HG03342 (cell line): ENCODE data around the gene PTPRK.

Experiments used
- ATAC-seq: cut with Tn5 transposase; IDR thresholded peaks from one replicate; pipeline ENCODE4 v1.9.1; 2021; ENCODE audit warnings: mild to moderate bottlenecking, moderate library complexity; ENCODE audit not compliant: unreplicated experiment

PTPRK gene

DNA sequence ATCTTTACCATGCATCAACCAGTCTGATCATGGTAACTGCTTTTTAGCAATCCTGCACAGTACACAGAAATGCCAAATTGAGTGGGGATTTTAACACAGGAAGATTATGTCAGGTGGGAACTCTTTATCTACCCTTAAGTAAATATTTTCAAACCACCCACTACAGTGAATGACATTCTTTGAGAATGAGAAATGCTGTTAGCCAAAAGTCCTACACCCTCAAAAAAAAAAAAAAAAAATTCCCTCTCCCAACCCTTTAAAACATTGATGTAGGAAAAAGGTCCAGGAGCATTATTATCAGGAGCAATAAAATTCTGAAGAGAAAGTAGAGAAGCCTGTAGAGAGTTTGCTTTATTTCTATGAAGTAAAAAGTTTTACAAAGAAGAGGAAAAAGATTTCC is 312.3 kb downstream of the PTPRK start:
- no peak for ATAC-seq

GRCh38 chr6:128206610-128207426 is 313.6 kb downstream of the PTPRK start:
- ATAC-seq = no peak

DNA sequence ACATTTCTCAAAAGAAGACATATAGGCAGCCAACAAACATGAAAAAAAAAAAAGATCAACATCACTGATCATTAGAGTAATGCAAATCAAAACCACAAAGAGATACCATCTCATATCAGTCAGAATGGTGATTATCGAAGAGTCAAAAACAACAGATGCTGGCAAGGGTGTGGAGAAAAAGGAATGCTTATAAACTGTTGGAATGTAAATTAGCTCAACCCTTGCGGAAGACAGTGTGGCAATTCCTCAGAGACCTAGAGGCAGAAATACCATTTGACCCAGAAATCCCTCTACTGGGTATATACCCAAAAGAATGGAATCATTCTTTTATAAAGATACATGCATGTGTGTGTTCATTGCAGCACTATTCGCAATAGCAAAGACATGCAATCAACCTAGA is 315.8 kb downstream of the PTPRK start:
- ATAC-seq = no peak

- ATAC-seq = no peak
These were observed 318.1 kb downstream of the PTPRK start for GRCh38 chr6:128202169-128202765.

DNA sequence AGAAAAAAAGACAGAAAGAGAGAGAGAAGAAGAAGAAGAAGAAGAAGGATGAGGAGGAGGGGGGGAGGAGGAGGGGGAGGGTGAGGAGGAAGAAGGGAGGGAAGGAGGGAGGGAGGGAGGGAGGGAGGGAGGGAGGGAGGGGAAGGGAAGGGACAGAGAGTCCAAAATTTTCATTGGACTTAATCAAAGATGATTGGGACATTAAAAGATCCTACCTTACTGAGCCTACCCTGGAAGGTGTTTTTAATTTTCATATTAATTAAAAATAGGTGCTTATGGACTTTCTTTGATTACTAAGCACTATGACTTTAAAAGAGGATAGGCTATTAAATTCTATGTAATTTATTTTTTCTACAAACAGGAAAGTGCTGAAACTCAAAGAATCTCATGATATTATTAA is 319.6 kb downstream of the PTPRK start:
- ATAC-seq = no peak

DNA sequence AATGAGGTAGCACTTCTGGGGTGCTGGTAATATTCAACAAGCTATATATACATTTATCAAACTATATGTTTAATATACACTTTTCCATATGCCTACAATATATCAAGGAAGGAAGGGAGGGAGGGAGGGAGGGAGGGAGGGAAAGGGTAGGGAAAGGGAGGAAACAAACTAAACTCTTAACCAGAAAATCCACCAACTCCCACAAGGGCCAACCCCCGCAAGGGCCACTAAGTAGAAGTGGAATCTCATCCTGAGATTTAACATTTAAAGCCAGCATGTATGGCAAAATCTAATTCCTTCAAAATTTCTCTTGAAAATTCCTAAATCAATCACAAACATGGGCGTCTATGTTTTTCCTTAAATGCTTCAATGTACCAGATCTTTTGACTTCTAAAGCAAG is 320.9 kb downstream of the PTPRK start:
- no peak for ATAC-seq

GRCh38 chr6:128192972-128193371 is 327.4 kb downstream of the PTPRK start:
- ATAC-seq = no peak

- ATAC-seq = no peak
These were observed 331.7 kb downstream of the PTPRK start for GRCh38 chr6:128188678-128189077.

DNA sequence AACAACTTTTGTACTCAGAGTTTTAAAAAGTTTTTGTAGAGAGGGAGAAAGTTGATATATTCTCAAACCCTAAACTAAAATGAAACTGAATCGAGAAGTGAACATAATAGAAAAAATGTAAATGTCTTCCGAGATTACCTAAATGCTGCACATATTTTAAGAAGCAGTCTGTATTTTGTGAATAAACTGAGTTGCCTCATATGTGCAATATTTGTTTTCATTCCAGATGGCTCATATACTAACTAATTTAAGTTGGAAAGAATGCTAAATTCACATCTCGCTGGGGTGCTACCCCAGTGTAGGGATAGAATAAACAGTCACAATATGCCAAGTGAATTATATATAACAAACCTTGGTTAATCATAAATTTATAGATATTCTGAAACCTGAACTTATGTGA is 333.7 kb downstream of the PTPRK start:
- no peak for ATAC-seq

DNA sequence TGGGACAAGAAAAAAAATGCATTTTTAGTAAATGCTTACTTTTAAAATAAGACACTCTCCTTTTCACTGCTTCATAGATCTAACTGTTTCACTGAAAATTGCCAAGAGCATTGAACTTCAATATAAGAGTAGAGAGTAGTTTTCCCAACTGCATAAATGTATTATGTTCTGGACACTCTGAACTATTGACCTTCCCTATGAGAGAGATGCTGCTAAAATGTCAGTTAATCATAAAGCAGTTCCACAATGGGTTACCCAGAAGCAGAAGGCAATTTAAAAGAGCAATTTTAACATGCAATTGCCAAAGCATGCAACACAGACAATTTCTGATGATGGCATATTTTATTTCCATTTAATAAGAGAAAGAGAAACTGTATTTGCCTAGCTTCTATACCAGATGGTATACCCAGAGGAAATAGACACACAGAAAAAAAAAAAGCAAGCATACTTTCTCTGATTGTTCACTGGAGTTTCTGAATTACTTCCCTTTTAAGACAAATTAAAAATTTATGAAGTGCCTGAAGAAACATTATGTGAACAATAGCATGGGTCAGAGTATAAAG is 340.4 kb downstream of the PTPRK start:
- no peak for ATAC-seq

GRCh38 chr6:128174724-128175123 is 345.7 kb downstream of the PTPRK start:
- no peak for ATAC-seq

DNA sequence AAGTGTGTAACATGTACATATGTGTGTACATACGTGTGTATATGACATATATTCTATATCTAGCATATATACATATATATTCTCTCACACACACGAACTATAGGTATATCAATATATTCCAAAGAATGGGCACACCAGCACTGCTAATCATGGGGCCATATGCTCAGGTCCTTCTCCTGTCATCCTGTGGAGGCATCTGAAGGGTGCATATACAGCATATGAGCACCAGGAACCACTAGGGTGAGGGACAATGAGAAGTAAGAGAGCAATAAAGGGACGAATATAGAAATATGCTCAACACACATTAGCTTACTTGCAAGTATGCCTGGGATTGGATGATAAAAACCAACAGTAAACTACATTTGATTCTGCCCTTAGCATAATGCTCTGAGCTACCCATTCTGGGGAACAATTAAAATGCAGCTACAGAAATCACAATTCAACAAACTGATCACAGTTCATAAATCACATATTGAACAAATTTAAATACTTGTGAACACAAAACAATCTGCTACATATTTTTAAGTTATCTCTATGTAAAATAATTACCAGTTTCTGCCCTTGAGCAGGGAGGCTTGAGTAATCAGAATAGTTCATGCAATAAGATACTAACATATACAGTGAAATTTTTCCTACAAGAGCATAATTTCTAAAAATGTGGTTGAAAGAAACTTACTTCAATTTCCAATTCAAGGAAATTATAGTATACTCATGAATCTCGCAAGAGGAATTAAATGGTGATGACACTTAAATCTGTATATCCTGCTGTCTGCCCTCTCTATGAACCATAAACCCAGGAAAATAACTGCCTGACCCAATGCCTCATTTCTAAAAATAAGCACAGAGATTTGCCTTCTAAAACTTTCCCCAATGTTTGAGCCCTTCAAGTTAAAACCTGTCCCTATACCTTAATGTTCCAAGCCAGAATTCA is 347.4 kb downstream of the PTPRK start:
- ATAC-seq = no peak

DNA sequence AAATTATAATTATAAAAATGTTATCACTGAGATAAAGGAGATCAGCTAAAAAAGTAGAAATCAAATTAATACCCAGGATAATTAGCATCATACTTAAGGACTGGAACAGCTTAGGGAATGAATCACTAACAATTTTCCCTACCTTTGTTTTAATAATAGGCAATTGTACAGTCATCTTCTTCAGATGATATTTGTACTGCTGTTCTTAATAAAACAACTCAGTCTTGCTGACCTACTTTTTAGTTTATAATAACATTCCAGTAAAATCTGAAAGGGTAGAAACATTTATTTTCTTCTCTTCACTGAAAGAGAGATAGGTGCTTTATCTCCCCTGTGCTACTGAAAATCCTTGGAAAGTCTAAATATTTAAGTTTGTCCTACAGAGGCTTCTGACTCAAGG is 348.3 kb downstream of the PTPRK start:
- ATAC-seq = no peak

- ATAC-seq = no peak
These were observed 349.2 kb downstream of the PTPRK start for GRCh38 chr6:128171182-128171581.

GRCh38 chr6:128168244-128168643 is 352.2 kb downstream of the PTPRK start:
- ATAC-seq = no peak

- ATAC-seq = no peak
These were observed 352.8 kb downstream of the PTPRK start for GRCh38 chr6:128167552-128167951.

DNA sequence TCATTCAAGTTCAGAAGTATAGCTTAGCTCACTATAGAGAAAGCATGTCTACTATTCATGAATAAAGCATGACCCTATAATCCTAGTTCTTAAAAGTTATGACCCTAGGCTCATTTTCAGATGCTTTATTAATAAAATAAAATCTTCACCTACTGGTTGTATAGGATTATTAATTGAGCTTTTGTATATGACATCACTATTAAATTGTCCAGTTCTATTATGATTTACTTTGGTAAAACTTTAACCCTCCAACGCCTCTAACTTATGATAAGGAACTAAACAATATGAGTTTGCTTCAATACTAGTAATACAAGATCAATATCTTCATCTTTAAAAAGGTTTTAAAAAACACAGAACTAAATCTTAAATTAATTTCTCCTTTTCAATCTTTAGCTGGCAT is 356.1 kb downstream of the PTPRK start:
- no peak for ATAC-seq

GRCh38 chr6:128162423-128162822 is 358.0 kb downstream of the PTPRK start:
- no peak for ATAC-seq

GRCh38 chr6:128161839-128162238 is 358.6 kb downstream of the PTPRK start:
- no peak for ATAC-seq

DNA sequence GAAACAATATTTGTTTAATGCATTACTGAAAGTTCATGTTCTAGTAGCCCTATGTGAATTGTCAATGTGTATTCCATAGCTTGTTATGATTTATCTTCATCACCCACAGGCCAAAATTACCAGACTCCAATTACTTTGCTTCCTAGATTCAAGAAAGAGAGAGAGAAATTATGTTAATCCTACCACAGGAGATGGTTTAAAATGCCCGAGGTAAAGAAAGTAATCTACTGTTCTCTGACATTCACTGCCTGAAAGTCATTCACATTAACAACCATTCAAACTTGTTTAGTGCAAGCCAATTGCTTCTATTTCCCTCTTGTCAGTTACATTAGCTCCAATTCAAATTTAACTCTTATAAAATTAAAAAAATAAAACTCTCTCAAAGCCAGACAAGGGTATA is 359.1 kb downstream of the PTPRK start:
- ATAC-seq = no peak

DNA sequence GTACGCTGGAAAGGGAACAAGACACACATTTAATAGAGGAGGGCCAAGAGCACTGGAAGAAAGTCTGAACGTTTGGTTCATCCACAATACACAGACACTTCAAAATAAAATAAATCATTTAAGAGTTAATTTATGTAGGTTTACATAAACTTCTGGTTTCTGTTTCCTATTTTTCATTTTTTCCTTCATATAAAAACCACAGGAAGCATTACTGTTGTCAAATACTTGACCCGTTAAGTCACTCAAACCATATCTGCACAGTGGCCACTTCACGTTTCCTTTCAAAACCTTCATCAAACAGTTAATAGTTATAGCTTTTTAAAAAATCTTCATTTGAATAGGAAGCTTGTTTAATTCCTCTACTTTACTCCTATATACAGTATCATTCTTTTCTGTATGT is 361.9 kb downstream of the PTPRK start:
- ATAC-seq = no peak
